Esophagus muscularis mucosa (tissue), 4 donors: ENCODE measurements around the gene TAS2R40.

Experiments used
- EP300 ChIP-seq: sonication (generic); formaldehyde crosslinking; IDR thresholded peaks from one replicate; pipeline ENCODE4 v1.6.1; 2017; ENCODE audit warnings: antibody characterized with exemption
- POLR2A ChIP-seq: fragments of 450-650 bp; IDR thresholded peaks from one replicate; pipeline ENCODE4 v1.6.1; 2017; ENCODE audit warnings: antibody characterized with exemption, moderate library complexity, mild to moderate bottlenecking, low read depth
- POLR2AphosphoS5 ChIP-seq, 2 donors: sonication (generic); formaldehyde crosslinking; IDR thresholded peaks; one replicate each; pipeline ENCODE4 v1.6.1; 2017; ENCODE audit warnings: antibody characterized with exemption in 2 of 2
- TF ChIP-seq, protein P1 (sequence below), 3 experiments: fragments of 200-600 bp in 2 of 3; fragments of 450-650 bp in 1 of 3; sonication (generic) in 2 of 3; IDR thresholded peaks; one replicate each; pipeline ENCODE4 v1.5.1; 2017 to 2019; ENCODE audit warnings: antibody characterized with exemption in 3 of 3, mild to moderate bottlenecking in 2 of 3, moderate library complexity in 1 of 3

DNA sequence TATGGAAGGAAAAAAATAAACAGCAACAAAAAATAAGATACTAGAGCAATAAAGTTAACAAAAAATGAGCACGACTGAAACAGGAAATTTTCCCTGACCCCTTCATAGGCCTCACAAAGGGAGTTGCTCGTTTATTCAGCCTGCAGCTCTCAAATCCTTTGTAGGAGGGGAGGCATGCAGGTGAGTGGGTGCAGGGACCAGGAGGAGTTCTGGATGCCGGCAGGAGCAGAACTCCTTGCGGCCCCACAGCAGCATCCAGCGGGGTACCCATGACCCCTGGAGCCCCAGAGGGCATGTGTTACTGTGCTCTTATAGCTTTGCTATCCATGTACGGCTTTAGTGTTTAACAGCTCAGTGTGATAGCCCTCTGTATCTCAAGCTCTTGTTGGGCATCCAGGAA lies 32.8 kb upstream of the TAS2R40 start:
- TF ChIP-seq, protein P1, sequence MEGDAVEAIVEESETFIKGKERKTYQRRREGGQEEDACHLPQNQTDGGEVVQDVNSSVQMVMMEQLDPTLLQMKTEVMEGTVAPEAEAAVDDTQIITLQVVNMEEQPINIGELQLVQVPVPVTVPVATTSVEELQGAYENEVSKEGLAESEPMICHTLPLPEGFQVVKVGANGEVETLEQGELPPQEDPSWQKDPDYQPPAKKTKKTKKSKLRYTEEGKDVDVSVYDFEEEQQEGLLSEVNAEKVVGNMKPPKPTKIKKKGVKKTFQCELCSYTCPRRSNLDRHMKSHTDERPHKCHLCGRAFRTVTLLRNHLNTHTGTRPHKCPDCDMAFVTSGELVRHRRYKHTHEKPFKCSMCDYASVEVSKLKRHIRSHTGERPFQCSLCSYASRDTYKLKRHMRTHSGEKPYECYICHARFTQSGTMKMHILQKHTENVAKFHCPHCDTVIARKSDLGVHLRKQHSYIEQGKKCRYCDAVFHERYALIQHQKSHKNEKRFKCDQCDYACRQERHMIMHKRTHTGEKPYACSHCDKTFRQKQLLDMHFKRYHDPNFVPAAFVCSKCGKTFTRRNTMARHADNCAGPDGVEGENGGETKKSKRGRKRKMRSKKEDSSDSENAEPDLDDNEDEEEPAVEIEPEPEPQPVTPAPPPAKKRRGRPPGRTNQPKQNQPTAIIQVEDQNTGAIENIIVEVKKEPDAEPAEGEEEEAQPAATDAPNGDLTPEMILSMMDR (IDR thresholded peaks at IDR 0.05) = no peak
- TF ChIP-seq POLR2AphosphoS5 (IDR thresholded peaks at IDR 0.05) = no peak
- TF ChIP-seq EP300 = no peak
- no peak for TF ChIP-seq POLR2A
